ENCODE measurements around the gene CNOT6.
"Not testable (repeated sequence)": the region's sequence is repeated elsewhere in the genome, so short reads cannot be mapped to it uniquely, and the experiment has no call there.

DNA sequence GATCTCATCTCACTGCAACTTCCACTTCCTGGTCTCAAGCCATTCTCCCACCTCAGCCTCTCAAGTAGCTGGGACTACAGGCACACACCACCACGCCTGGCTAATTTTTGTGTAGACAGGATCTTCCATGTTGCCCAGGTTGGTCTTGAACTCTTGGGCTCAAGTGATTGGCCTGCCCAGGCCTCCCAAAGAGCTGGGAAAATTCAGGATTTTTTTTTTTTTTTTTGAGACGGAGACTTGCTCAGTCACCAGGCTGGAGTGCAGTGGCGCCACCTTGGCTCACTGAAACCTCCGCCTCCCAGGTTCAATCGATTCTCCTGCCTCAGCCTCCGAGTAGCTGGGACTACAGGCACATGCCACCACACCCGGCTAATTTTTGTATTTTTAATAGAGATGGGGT, 21.8 kb downstream of the CNOT6 start:
- TF ChIP-seq, protein P1, sequence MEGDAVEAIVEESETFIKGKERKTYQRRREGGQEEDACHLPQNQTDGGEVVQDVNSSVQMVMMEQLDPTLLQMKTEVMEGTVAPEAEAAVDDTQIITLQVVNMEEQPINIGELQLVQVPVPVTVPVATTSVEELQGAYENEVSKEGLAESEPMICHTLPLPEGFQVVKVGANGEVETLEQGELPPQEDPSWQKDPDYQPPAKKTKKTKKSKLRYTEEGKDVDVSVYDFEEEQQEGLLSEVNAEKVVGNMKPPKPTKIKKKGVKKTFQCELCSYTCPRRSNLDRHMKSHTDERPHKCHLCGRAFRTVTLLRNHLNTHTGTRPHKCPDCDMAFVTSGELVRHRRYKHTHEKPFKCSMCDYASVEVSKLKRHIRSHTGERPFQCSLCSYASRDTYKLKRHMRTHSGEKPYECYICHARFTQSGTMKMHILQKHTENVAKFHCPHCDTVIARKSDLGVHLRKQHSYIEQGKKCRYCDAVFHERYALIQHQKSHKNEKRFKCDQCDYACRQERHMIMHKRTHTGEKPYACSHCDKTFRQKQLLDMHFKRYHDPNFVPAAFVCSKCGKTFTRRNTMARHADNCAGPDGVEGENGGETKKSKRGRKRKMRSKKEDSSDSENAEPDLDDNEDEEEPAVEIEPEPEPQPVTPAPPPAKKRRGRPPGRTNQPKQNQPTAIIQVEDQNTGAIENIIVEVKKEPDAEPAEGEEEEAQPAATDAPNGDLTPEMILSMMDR (IDR thresholded peaks at IDR 0.05): not testable (repeated sequence)
- not testable (repeated sequence) for TF ChIP-seq POLR2A (IDR thresholded peaks at IDR 0.05)

Measured in lower leg skin (tissue), 3 donors.